ENCODE results near the gene ADRB2.

Gene ADRB2

GRCh38 chr5:148788636-148789035 lies 37.8 kb upstream of the ADRB2 start:
- no peak for TF ChIP-seq CTCF (conservative IDR thresholded peaks at IDR 0.05; ENCODE audit: low read depth, low read length)
- DNase-seq (ENCODE audit: low read depth) = no peak
- H3K4me3 ChIP-seq (ENCODE audit: low read depth, low read length) = no peak overlapping the region

GRCh38 chr5:148790545-148791333 lies 35.7 kb upstream of the ADRB2 start:
- DNase-seq (ENCODE audit: low read depth) = no peak
- H3K4me3 ChIP-seq (ENCODE audit: low read depth, low read length) = no peak overlapping the region
- TF ChIP-seq CTCF (conservative IDR thresholded peaks at IDR 0.05; ENCODE audit: low read depth, low read length) = no peak

- no peak for TF ChIP-seq CTCF (conservative IDR thresholded peaks at IDR 0.05; ENCODE audit: low read depth, low read length)
- no peak overlapping the region for H3K4me3 ChIP-seq (ENCODE audit: low read depth, low read length)
- no peak for DNase-seq (ENCODE audit: low read depth)
These were observed 35.1 kb upstream of the ADRB2 start for GRCh38 chr5:148791334-148791667.

GRCh38 chr5:148791696-148792095 lies 34.7 kb upstream of the ADRB2 start:
- DNase-seq (ENCODE audit: low read depth) = no peak
- no peak overlapping the region for H3K4me3 ChIP-seq (ENCODE audit: low read depth, low read length)
- TF ChIP-seq CTCF (conservative IDR thresholded peaks at IDR 0.05; ENCODE audit: low read depth, low read length) = no peak

GRCh38 chr5:148792744-148793143 lies 33.7 kb upstream of the ADRB2 start:
- no peak overlapping the region for H3K4me3 ChIP-seq (ENCODE audit: low read depth, low read length)
- TF ChIP-seq CTCF (conservative IDR thresholded peaks at IDR 0.05; ENCODE audit: low read depth, low read length) = no peak
- no peak for DNase-seq (ENCODE audit: low read depth)

GRCh38 chr5:148793261-148793660 lies 33.1 kb upstream of the ADRB2 start:
- TF ChIP-seq CTCF (conservative IDR thresholded peaks at IDR 0.05; ENCODE audit: low read depth, low read length) = no peak
- no peak overlapping the region for H3K4me3 ChIP-seq (ENCODE audit: low read depth, low read length)
- DNase-seq (ENCODE audit: low read depth) = no peak

- DNase-seq (ENCODE audit: low read depth) = peak; percentile 53
- H3K4me3 ChIP-seq (ENCODE audit: low read depth, low read length) = no peak overlapping the region
- TF ChIP-seq CTCF (conservative IDR thresholded peaks at IDR 0.05; ENCODE audit: low read depth, low read length) = no peak
These were observed 32.1 kb upstream of the ADRB2 start for GRCh38 chr5:148794275-148794674.
